ENCODE measurements around the gene QKI.

Gene QKI

DNA sequence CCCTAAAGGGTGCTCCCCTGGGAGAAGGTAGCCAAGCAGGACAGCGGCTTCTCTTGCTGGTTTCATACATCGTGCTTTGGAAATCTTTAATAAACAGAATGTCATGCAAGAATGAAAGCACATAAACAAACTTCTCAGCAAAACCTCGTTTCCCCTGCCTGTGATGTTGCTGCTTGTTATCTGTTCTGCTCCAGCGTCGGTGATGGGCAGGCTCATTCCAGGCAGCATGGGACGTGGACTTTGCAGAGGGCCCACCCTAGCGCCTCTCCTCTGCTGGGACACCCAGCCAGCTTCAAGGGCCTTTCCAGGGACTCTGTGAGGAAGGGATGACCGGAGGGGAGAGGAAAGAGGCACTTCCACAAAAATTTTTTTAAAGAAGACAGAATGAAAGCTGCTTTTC lies 197.7 kb downstream of the QKI start:
- H3K4me3 ChIP-seq (ENCODE audit: low read length, poor library complexity, severe bottlenecking): no peak overlapping the region
- H3K36me3 ChIP-seq (ENCODE audit: insufficient read depth, low read length): no peaks in the 10 kb centered on the region
- no peaks in the 10 kb centered on the region; the same call in 1 of the 2 replicates for H3K9me3 ChIP-seq (ENCODE audit: insufficient read depth, low read depth, low read length)
- no peak for TF ChIP-seq CTCF (conservative IDR thresholded peaks at IDR 0.05; ENCODE audit: low read length)
- no peak for TF ChIP-seq EZH2phosphoT487 (IDR thresholded peaks at IDR 0.05; ENCODE audit: borderline replicate concordance)
- no peaks in the 10 kb centered on the region for H4K20me1 ChIP-seq (ENCODE audit: insufficient read depth, low read length, poor library complexity, severe bottlenecking)
- H3K4me1 ChIP-seq (ENCODE audit: insufficient read depth, low read length, poor library complexity, severe bottlenecking): no peaks in the 10 kb centered on the region
- no peak overlapping the region for H3K4me2 ChIP-seq (ENCODE audit: low read depth, low read length, poor library complexity, severe bottlenecking)
- no peak overlapping the region for H3K9ac ChIP-seq (ENCODE audit: low read depth, low read length, poor library complexity, severe bottlenecking)
- no peaks in the 10 kb centered on the region for H3K79me2 ChIP-seq (ENCODE audit: insufficient read depth, low read length)
- no peaks in the 10 kb centered on the region for H3K27me3 ChIP-seq (ENCODE audit: insufficient read depth, low read length, poor library complexity, severe bottlenecking)
- no peaks in the 10 kb centered on the region for H3K9me2 ChIP-seq (replicated peaks; ENCODE audit: low read depth, low read length)
- no peaks in the 10 kb centered on the region for H3F3A ChIP-seq (ENCODE audit: low read depth)
- no peak overlapping the region for H2AFZ ChIP-seq (ENCODE audit: low read length)

DNA sequence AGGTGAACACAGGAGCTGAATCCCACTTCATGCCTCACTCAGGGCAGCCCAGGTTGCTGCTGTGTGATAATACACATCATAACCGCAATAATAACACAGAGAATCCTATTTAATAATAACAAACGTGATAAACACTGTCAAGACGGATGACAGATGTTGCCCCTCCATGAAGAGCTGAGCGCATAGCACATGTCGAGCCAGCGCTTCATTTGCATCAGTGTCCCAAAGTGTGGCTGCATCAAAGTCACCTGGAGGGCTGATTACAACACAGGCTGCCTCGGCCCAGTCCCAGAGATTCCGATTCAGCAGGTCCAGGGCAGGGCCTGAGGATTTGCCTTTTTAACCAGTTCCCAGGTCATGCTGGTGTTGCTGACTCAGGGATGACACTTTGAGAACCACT lies 198.5 kb downstream of the QKI start:
- no peaks in the 10 kb centered on the region for H3K4me1 ChIP-seq (ENCODE audit: insufficient read depth, low read length, poor library complexity, severe bottlenecking)
- H3K4me2 ChIP-seq (ENCODE audit: low read depth, low read length, poor library complexity, severe bottlenecking): no peak overlapping the region
- TF ChIP-seq CTCF (conservative IDR thresholded peaks at IDR 0.05; ENCODE audit: low read length) (no peak), EZH2phosphoT487 (IDR thresholded peaks at IDR 0.05; ENCODE audit: borderline replicate concordance) (no peak)
- H3K79me2 ChIP-seq (ENCODE audit: insufficient read depth, low read length): no peaks in the 10 kb centered on the region
- H4K20me1 ChIP-seq (ENCODE audit: insufficient read depth, low read length, poor library complexity, severe bottlenecking): no peaks in the 10 kb centered on the region
- H3K9me3 ChIP-seq (ENCODE audit: insufficient read depth, low read depth, low read length): no peaks in the 10 kb centered on the region; the same call in 1 of the 2 replicates
- H3K4me3 ChIP-seq (ENCODE audit: low read length, poor library complexity, severe bottlenecking): no peak overlapping the region
- no peaks in the 10 kb centered on the region for H3K9me2 ChIP-seq (replicated peaks; ENCODE audit: low read depth, low read length)
- no peak overlapping the region for H3K9ac ChIP-seq (ENCODE audit: low read depth, low read length, poor library complexity, severe bottlenecking)
- no peaks in the 10 kb centered on the region for H3K36me3 ChIP-seq (ENCODE audit: insufficient read depth, low read length)
- H3K27me3 ChIP-seq (ENCODE audit: insufficient read depth, low read length, poor library complexity, severe bottlenecking): no peaks in the 10 kb centered on the region
- H2AFZ ChIP-seq (ENCODE audit: low read length): no peak overlapping the region
- no peaks in the 10 kb centered on the region for H3F3A ChIP-seq (ENCODE audit: low read depth)

- no peaks in the 10 kb centered on the region for H3K79me2 ChIP-seq (ENCODE audit: insufficient read depth, low read length)
- no peaks in the 10 kb centered on the region for H3F3A ChIP-seq (ENCODE audit: low read depth)
- no peak overlapping the region for H2AFZ ChIP-seq (ENCODE audit: low read length)
- H3K4me2 ChIP-seq (ENCODE audit: low read depth, low read length, poor library complexity, severe bottlenecking): no peak overlapping the region
- no peaks in the 10 kb centered on the region for H3K9me2 ChIP-seq (replicated peaks; ENCODE audit: low read depth, low read length)
- H3K27me3 ChIP-seq (ENCODE audit: insufficient read depth, low read length, poor library complexity, severe bottlenecking): no peaks in the 10 kb centered on the region
- no peaks in the 10 kb centered on the region for H4K20me1 ChIP-seq (ENCODE audit: insufficient read depth, low read length, poor library complexity, severe bottlenecking)
- TF ChIP-seq CTCF (conservative IDR thresholded peaks at IDR 0.05; ENCODE audit: low read length) (no peak), EZH2phosphoT487 (IDR thresholded peaks at IDR 0.05; ENCODE audit: borderline replicate concordance) (no peak)
- H3K9ac ChIP-seq (ENCODE audit: low read depth, low read length, poor library complexity, severe bottlenecking): no peak overlapping the region
- no peaks in the 10 kb centered on the region for H3K4me1 ChIP-seq (ENCODE audit: insufficient read depth, low read length, poor library complexity, severe bottlenecking)
- H3K36me3 ChIP-seq (ENCODE audit: insufficient read depth, low read length): no peaks in the 10 kb centered on the region
- no peaks in the 10 kb centered on the region; the same call in 1 of the 2 replicates for H3K9me3 ChIP-seq (ENCODE audit: insufficient read depth, low read depth, low read length)
- no peak overlapping the region for H3K4me3 ChIP-seq (ENCODE audit: low read length, poor library complexity, severe bottlenecking)
Measured at GRCh38 chr6:163613668-163614067, 199.2 kb downstream of the QKI start.
